A549 (cell line): ENCODE data around the gene ELL2. TPM values are rescaled to one million over a fixed set of nuclear protein-coding genes. Genes with fewer than 3 reads are reported as not detected.

ENCODE experiments used
- ATAC-seq, 2 experiments: fragments of 200-7000 bp in 1 of 2; fragments of >200 bp in 1 of 2; cut with Nextera tagmentation in 1 of 2; cut with Tn5 transposase in 1 of 2; 3 replicates each; pipeline versions ENCODE4 v1.8.0 to v1.9.1; 2018 to 2020; ENCODE audit warnings: mild to moderate bottlenecking in 1 of 2, moderate library complexity in 1 of 2
- CTCF ChIA-PET: fragments of 300-600 bp; sonication (Branson Sonifier 250); formaldehyde crosslinking; extraction: SDS; loops from one replicate; lab custom pipeline; 2021; ENCODE audit warnings: antibody characterized with exemption, inconsistent platforms; lab: Yijun Ruan, JAX
- POLR2A ChIA-PET: fragments of 350-600 bp; formaldehyde crosslinking; extraction: SDS; loops from one replicate; lab custom pipeline; 2021; ENCODE audit warnings: antibody characterized with exemption, inconsistent platforms; lab: Yijun Ruan, JAX
- DNase-seq, 2 experiments: peaks; one replicate each; pipeline versions ENCODE4 v3.0.0 to v3.0.0-alpha.2; 2011 to 2016; ENCODE audit warnings: low read depth in 1 of 2, low spot score in 1 of 2
- FAIRE-seq: peaks from 2 replicates; lab custom pipeline; 2011; peaks lifted over from hg19 to GRCh38; lab: Jason Lieb, UNC
- H3K27ac ChIP-seq, 2 experiments: fragments of >200 bp; sonication (Bioruptor Twin); formaldehyde crosslinking; 3 replicates each; pipeline ENCODE4 v1.5.1; 2016 to 2017
- H3K4me1 ChIP-seq: fragments of >200 bp; sonication (Bioruptor Twin); formaldehyde crosslinking; 3 replicates; pipeline ENCODE4 v1.6.1; 2016
- H3K4me2 ChIP-seq: fragments of >200 bp; sonication (Bioruptor Twin); formaldehyde crosslinking; 3 replicates; pipeline ENCODE4 v1.6.1; 2016
- H3K4me3 ChIP-seq: fragments of >200 bp; sonication (Bioruptor Twin); formaldehyde crosslinking; 3 replicates; pipeline ENCODE4 v1.5.1; 2016
- H3K9me3 ChIP-seq: fragments of >200 bp; sonication (Bioruptor Twin); formaldehyde crosslinking; 3 replicates; pipeline ENCODE4 v1.6.1; 2016
- CHD4 ChIP-seq: fragments of 200-600 bp; sonication (generic); IDR thresholded peaks from 2 replicates; pipeline ENCODE4 v1.6.1; 2016; ENCODE audit warnings: antibody characterized with exemption, mild to moderate bottlenecking, borderline replicate concordance
- EHMT2 ChIP-seq: fragments of 200-600 bp; sonication (generic); IDR thresholded peaks from 2 replicates; pipeline ENCODE4 v1.6.1; 2016; ENCODE audit warnings: antibody characterized with exemption, low read depth, mild to moderate bottlenecking, moderate library complexity
- ESRRA ChIP-seq: fragments of 150-350 bp; IDR thresholded peaks from 2 replicates; pipeline ENCODE4 v1.6.1; 2014; ENCODE audit warnings: mild to moderate bottlenecking, low read length, borderline replicate concordance
- FOSL2 ChIP-seq, 2 experiments: fragments of 450-650 bp in 1 of 2; fragments of >200 bp in 1 of 2; sonication (Bioruptor Twin) in 1 of 2; formaldehyde crosslinking; IDR thresholded peaks; 2 replicates each; pipeline versions ENCODE4 v1.5.0 to v1.6.1; 2016 to 2020; ENCODE audit warnings: mild to moderate bottlenecking in 1 of 2, moderate library complexity in 1 of 2
- FOXS1 ChIP-seq: fragments of 250-450 bp; sonication (Bioruptor Pico); IDR thresholded peaks from 2 replicates; pipeline ENCODE4 v1.5.0; 2020; ENCODE audit warnings: mild to moderate bottlenecking, moderate library complexity
- GATA3 ChIP-seq: IDR thresholded peaks from 2 replicates; pipeline ENCODE4 v1.6.1; 2012; ENCODE audit warnings: borderline replicate concordance
- HOXB5 ChIP-seq: fragments of 250-450 bp; sonication (Bioruptor Pico); IDR thresholded peaks from 2 replicates; pipeline ENCODE4 v1.5.0; 2020; ENCODE audit warnings: mild to moderate bottlenecking, moderate library complexity
- KDM5A ChIP-seq: fragments of 200-600 bp; sonication (generic); IDR thresholded peaks from 2 replicates; pipeline ENCODE4 v1.6.1; 2016; ENCODE audit warnings: antibody characterized with exemption, mild to moderate bottlenecking
- NFE2L2 ChIP-seq: fragments of 150-350 bp; conservative IDR thresholded peaks from 2 replicates; pipeline ENCODE4 v1.6.1; 2014; ENCODE audit warnings: low read length
- RAD21 ChIP-seq, 2 experiments: fragments of >200 bp in 1 of 2; sonication (Bioruptor Twin) in 1 of 2; formaldehyde crosslinking in 1 of 2; IDR thresholded peaks in 1 of 2; conservative IDR thresholded peaks in 1 of 2; 2 replicates in 1 of 2; 3 replicates in 1 of 2; pipeline ENCODE4 v1.6.1; 2012 to 2018; ENCODE audit warnings: inconsistent platforms in 1 of 2
- RNF2 ChIP-seq: fragments of 200-600 bp; sonication (generic); IDR thresholded peaks from 2 replicates; pipeline ENCODE4 v1.6.1; 2016; ENCODE audit warnings: low read depth, mild to moderate bottlenecking, antibody characterized with exemption, moderate library complexity, borderline replicate concordance
- SREBF2 ChIP-seq: fragments of 450-650 bp; IDR thresholded peaks from 2 replicates; pipeline ENCODE4 v1.6.1; 2014; ENCODE audit warnings: mild to moderate bottlenecking, moderate library complexity
- TFCP2L1 ChIP-seq: fragments of 250-450 bp; sonication (Bioruptor Pico); IDR thresholded peaks from 2 replicates; pipeline ENCODE4 v1.5.0; 2021; ENCODE audit warnings: mild to moderate bottlenecking
- ZFP36 ChIP-seq: fragments of 450-650 bp; IDR thresholded peaks from 2 replicates; pipeline ENCODE4 v1.6.1; 2014; ENCODE audit warnings: borderline replicate concordance; ENCODE audit not compliant: partially characterized antibody
- ZNF302 ChIP-seq: fragments of 250-450 bp; sonication (Bioruptor Pico); IDR thresholded peaks from 2 replicates; pipeline ENCODE4 v1.9.0; 2021; ENCODE audit warnings: inconsistent platforms, mild to moderate bottlenecking, moderate library complexity
- WGBS: methylation state at CpG from one replicate; pipeline ENCODE4 v1.1.6; 2017; ENCODE audit errors: missing lambda C conversion rate; 5-methylcytosine and 5-hydroxymethylcytosine counted together
- polyA plus RNA-seq, 4 experiments: library from polyadenylated mRNA; depleted of rRNA in 3 of 4; stranded (reverse); fragments of >200 nt; fragmentation: RNase III in 1 of 4; extraction: RNeasy Plus Mini Kit Qiagen cat#74134 plus additional on column Dnase treatment in 1 of 4; gene quantifications; 2 replicates in 3 of 4; 3 replicates in 1 of 4; pipeline ENCODE4 v1.2.3, GENCODE V29; 2011 to 2017
- TF ChIP-seq, protein P1 (sequence below): fragments of 250-450 bp; sonication (Bioruptor Pico); IDR thresholded peaks from 2 replicates; pipeline ENCODE4 v1.5.0; 2021; ENCODE audit warnings: mild to moderate bottlenecking, moderate library complexity, borderline replicate concordance
- TF ChIP-seq, protein P2 (sequence below): fragments of 150-350 bp; IDR thresholded peaks from 2 replicates; pipeline ENCODE4 v1.6.1; 2014; ENCODE audit warnings: low read depth, mild to moderate bottlenecking, low read length
- TF ChIP-seq, protein P3 (sequence below): fragments of 200-600 bp; sonication (generic); IDR thresholded peaks from 2 replicates; pipeline ENCODE4 v1.6.1; 2016; ENCODE audit warnings: antibody characterized with exemption, mild to moderate bottlenecking, moderate library complexity
- TF ChIP-seq, protein P4 (sequence below): fragments of 250-450 bp; sonication (Bioruptor Pico); IDR thresholded peaks from 2 replicates; pipeline ENCODE4 v1.5.0; 2020; ENCODE audit warnings: low read depth, mild to moderate bottlenecking, moderate library complexity

Gene ELL2
- polyA plus RNA-seq, 2 of the 4 experiments (the other 2 are of a cell fraction): 11.8 to 24.2 TPM

DNA sequence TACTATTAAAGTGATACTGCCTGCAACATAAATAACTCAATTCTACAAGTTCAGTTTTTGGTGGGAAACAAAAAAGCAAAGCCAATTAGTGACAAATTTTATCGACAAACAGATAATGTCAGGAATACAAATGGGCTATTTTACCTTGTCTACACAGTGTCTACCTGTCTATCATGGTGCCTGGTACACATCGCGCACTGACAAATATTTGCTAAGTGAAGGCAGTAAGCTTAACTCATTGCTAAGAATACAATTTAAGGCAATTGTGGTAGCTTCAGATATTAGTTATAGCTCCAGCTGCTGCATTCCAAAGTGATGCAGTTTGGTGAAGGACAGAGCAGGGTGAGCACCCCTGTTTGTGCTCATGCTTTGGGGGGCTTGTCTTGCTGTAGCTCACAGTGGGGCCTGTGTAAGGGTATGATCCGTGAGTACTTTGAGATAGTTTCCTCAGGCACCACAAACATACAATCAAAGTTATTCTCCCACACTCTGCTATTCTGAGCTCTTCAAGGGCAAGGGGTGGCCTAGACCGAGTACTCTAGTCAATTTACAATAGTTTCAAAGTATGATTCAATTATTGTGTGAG, 24.7 kb downstream of the ELL2 start:
- FAIRE-seq (no peak), DNase-seq (no peak), ATAC-seq (no peak; a peak in 1 of 6 replicates)
- TF ChIP-seq SREBF2 (no peak), HOXB5 (CRISPR knock-in tag) (no peak), NFE2L2 (no peak)
- TF ChIP-seq, protein P1, sequence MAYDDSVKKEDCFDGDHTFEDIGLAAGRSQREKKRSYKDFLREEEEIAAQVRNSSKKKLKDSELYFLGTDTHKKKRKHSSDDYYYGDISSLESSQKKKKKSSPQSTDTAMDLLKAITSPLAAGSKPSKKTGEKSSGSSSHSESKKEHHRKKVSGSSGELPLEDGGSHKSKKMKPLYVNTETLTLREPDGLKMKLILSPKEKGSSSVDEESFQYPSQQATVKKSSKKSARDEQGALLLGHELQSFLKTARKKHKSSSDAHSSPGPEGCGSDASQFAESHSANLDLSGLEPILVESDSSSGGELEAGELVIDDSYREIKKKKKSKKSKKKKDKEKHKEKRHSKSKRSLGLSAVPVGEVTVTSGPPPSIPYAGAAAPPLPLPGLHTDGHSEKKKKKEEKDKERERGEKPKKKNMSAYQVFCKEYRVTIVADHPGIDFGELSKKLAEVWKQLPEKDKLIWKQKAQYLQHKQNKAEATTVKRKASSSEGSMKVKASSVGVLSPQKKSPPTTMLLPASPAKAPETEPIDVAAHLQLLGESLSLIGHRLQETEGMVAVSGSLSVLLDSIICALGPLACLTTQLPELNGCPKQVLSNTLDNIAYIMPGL: no peak
- Histone ChIP-seq H3K27ac (no peak overlapping the region), H3K4me3 (no peak overlapping the region), H3K4me2 (no peak overlapping the region), H3K4me1 (peaks cover under 1% of the 10 kb centered on the region; the same call in 1 of the 3 replicates), H3K9me3 (no peaks in the 10 kb centered on the region)
- ChIA-PET CTCF (interaction anchor here (0.9 to 1.5 kb wide), 4 partner anchors 9 to 400 kb away, joined by 3 to 5 read pairs (median 4); partner anchors contain the start of gene ELL2), POLR2A (no interaction called here)
- WGBS: 93% methylated on average over 5 of the region's 5 CpGs

DNA sequence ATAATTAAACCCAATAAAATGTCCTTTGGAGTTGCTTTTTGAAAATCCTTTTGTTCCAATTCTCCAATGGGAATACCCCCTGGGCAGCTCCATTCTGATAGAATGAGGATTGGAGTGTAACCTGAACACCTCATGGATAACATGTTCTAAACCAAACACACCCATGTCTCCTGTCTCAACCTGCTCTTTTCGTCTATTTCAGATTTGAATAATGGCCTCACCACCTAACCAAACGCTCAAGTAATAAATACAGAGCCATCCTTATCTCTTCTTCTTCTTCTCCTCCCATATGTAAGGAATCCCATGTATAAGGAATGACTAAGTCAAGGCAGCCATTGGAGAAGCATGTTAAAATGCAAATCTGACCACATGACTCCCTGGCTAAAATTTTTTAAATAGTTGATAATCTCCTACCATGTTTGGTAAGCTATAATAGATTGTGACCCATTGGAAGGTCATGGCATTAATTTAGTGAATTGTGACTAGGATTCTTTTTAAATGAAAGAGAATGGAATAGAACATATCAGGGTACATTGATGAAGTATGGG, 26.0 kb downstream of the ELL2 start:
- FAIRE-seq (no peak), ATAC-seq (no peak), DNase-seq (no peak)
- POLR2A ChIA-PET: no interaction called here
- TF ChIP-seq RNF2 (no peak), EHMT2 (no peak), CHD4 (no peak), FOXS1 (CRISPR knock-in tag) (no peak), RAD21 (conservative IDR thresholded peaks at IDR 0.05 in 1 of 2, IDR thresholded peaks at IDR 0.05 in 1 of 2) (no peak), FOSL2 (IDR thresholded peaks at IDR 0.05) (no peak), FOSL2 (CRISPR knock-in tag; IDR thresholded peaks at IDR 0.05) (no peak), TFCP2L1 (no peak), GATA3 (no peak), ZNF302 (no peak), KDM5A (no peak), ESRRA (no peak), ZFP36 (no peak)
- TF ChIP-seq, protein P2, sequence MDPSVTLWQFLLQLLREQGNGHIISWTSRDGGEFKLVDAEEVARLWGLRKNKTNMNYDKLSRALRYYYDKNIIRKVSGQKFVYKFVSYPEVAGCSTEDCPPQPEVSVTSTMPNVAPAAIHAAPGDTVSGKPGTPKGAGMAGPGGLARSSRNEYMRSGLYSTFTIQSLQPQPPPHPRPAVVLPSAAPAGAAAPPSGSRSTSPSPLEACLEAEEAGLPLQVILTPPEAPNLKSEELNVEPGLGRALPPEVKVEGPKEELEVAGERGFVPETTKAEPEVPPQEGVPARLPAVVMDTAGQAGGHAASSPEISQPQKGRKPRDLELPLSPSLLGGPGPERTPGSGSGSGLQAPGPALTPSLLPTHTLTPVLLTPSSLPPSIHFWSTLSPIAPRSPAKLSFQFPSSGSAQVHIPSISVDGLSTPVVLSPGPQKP: no peak
- TF ChIP-seq, protein P3, sequence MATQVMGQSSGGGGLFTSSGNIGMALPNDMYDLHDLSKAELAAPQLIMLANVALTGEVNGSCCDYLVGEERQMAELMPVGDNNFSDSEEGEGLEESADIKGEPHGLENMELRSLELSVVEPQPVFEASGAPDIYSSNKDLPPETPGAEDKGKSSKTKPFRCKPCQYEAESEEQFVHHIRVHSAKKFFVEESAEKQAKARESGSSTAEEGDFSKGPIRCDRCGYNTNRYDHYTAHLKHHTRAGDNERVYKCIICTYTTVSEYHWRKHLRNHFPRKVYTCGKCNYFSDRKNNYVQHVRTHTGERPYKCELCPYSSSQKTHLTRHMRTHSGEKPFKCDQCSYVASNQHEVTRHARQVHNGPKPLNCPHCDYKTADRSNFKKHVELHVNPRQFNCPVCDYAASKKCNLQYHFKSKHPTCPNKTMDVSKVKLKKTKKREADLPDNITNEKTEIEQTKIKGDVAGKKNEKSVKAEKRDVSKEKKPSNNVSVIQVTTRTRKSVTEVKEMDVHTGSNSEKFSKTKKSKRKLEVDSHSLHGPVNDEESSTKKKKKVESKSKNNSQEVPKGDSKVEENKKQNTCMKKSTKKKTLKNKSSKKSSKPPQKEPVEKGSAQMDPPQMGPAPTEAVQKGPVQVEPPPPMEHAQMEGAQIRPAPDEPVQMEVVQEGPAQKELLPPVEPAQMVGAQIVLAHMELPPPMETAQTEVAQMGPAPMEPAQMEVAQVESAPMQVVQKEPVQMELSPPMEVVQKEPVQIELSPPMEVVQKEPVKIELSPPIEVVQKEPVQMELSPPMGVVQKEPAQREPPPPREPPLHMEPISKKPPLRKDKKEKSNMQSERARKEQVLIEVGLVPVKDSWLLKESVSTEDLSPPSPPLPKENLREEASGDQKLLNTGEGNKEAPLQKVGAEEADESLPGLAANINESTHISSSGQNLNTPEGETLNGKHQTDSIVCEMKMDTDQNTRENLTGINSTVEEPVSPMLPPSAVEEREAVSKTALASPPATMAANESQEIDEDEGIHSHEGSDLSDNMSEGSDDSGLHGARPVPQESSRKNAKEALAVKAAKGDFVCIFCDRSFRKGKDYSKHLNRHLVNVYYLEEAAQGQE: no peak
- TF ChIP-seq, protein P4, sequence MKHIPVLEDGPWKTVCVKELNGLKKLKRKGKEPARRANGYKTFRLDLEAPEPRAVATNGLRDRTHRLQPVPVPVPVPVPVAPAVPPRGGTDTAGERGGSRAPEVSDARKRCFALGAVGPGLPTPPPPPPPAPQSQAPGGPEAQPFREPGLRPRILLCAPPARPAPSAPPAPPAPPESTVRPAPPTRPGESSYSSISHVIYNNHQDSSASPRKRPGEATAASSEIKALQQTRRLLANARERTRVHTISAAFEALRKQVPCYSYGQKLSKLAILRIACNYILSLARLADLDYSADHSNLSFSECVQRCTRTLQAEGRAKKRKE (CRISPR knock-in tag): no peak
- TF ChIP-seq, protein P1: no peak
- CTCF ChIA-PET: interaction anchor here (0.6 to 1.7 kb wide), 6 partner anchors 11 to 401 kb away, joined by 3 to 4 read pairs (median 3); no protein-coding TSS in a partner anchor
- Histone ChIP-seq H3K9me3 (no peaks in the 10 kb centered on the region), H3K4me2 (no peak overlapping the region), H3K4me3 (no peak overlapping the region), H3K4me1 (peaks cover 12% of the 10 kb centered on the region; the same call in 2 of the 3 replicates), H3K27ac (no peak overlapping the region)
- WGBS: 90% methylated on average over 2 of the region's 2 CpGs
